Tibial artery (tissue), 4 donors: ENCODE results near the gene GLRB.

Experiments used
- DNase-seq, 2 donors: peaks; one replicate each; pipeline ENCODE4 v3.0.0-alpha.2; 2019
- H3K27ac ChIP-seq, 2 donors: fragments of 200-600 bp; sonication (generic) in 1 of 2; 1 replicate in 1 of 2; 2 replicates in 1 of 2; pipeline ENCODE4 v1.5.1; 2018 to 2019; ENCODE audit warnings: mild to moderate bottlenecking in 1 of 2
- H3K27me3 ChIP-seq, 2 donors: fragments of 200-600 bp; sonication (generic) in 1 of 2; one replicate each; pipeline versions ENCODE4 v1.5.1 to v1.6.0; 2016 to 2019
- H3K36me3 ChIP-seq, 3 donors: fragments of 200-600 bp; sonication (generic) in 2 of 3; one replicate each; pipeline ENCODE4 v1.5.1; 2016 to 2019; ENCODE audit warnings: mild to moderate bottlenecking in 2 of 3
- H3K4me1 ChIP-seq, 4 donors: fragments of 200-600 bp; sonication (generic) in 2 of 4; 1 replicate in 3 of 4; 2 replicates in 1 of 4; pipeline ENCODE4 v1.5.1; 2016 to 2019
- H3K4me3 ChIP-seq, 2 donors: fragments of 200-600 bp; sonication (generic) in 1 of 2; 1 replicate in 1 of 2; 2 replicates in 1 of 2; pipeline ENCODE4 v1.5.1; 2018 to 2019; ENCODE audit warnings: mild to moderate bottlenecking in 2 of 2
- H3K9me3 ChIP-seq, 3 donors: fragments of 200-600 bp; sonication (generic) in 1 of 3; one replicate each; pipeline ENCODE4 v1.5.1; 2016 to 2019
- intact Hi-C: fragments of 100-400 bp; cut with DNase I; formaldehyde crosslinking; loops from one replicate; pipeline ENCODE4 v1.15.0; 2023; ENCODE audit warnings: low total_unique reads
- TF ChIP-seq, protein P1 (sequence below), 2 experiments: fragments of 200-600 bp in 1 of 2; fragments of 450-650 bp in 1 of 2; IDR thresholded peaks; one replicate each; pipeline ENCODE4 v1.5.1; 2017 to 2019; ENCODE audit warnings: antibody characterized with exemption in 2 of 2, mild to moderate bottlenecking in 1 of 2, moderate library complexity in 1 of 2

Gene GLRB

DNA sequence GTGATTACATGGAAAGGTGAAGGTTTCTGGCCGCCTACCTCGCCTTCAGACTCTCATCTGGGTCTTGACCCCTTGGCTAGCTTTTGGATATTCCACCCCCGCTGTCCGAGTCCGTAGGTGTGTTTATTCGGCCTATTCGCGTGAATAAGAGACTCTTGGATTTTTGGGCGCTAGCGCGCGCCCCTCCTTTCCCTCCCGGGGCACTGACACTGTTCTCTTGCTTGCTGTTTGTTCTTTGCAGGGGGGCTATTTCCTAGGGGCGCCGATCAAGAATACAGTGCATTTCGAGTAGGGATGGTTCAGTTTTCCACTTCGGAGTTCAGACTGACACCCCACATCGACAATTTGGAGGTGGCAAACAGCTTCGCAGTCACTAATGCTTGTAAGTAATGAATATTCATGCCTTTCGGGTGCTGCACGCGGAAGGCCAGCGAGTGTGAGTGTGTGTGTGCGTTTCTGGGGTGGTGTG is 145.5 kb downstream of the GLRB start:
- DNase-seq: no peak
- TF ChIP-seq, protein P1, sequence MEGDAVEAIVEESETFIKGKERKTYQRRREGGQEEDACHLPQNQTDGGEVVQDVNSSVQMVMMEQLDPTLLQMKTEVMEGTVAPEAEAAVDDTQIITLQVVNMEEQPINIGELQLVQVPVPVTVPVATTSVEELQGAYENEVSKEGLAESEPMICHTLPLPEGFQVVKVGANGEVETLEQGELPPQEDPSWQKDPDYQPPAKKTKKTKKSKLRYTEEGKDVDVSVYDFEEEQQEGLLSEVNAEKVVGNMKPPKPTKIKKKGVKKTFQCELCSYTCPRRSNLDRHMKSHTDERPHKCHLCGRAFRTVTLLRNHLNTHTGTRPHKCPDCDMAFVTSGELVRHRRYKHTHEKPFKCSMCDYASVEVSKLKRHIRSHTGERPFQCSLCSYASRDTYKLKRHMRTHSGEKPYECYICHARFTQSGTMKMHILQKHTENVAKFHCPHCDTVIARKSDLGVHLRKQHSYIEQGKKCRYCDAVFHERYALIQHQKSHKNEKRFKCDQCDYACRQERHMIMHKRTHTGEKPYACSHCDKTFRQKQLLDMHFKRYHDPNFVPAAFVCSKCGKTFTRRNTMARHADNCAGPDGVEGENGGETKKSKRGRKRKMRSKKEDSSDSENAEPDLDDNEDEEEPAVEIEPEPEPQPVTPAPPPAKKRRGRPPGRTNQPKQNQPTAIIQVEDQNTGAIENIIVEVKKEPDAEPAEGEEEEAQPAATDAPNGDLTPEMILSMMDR (IDR thresholded peaks at IDR 0.05): no peak
- no peaks in the 10 kb centered on the region for H3K9me3 ChIP-seq
- H3K4me3 ChIP-seq: peak overlapping the region; percentile 47 to 50
- peaks cover 0 to 27% (median 19%) of the 10 kb centered on the region in 4 donors for H3K4me1 ChIP-seq
- H3K27ac ChIP-seq: peak overlapping the region in 1 of 2 donors; percentile 64
- H3K27me3 ChIP-seq: peaks cover 0 to 31% of the 10 kb centered on the region in 2 donors
- intact Hi-C loops: no loop called here
- H3K36me3 ChIP-seq: no peaks in the 10 kb centered on the region
